K562 (cell line): ENCODE measurements around the gene SCARF2. TPM values are rescaled to one million over a fixed set of nuclear protein-coding genes. Genes with fewer than 3 reads are reported as not detected.

ENCODE experiments used
- ARHGAP35 ChIP-seq: fragments of 450-650 bp; IDR thresholded peaks from 2 replicates; pipeline ENCODE4 v1.6.1; 2018; ENCODE audit not compliant: partially characterized antibody
- BDP1 ChIP-seq: IDR thresholded peaks from 3 replicates; pipeline ENCODE4 v1.6.1; 2011; ENCODE audit not compliant: insufficient read length, insufficient read depth
- CBX3 ChIP-seq, 2 experiments: IDR thresholded peaks; 1 replicate in 1 of 2; 2 replicates in 1 of 2; pipeline ENCODE4 v1.6.1; 2012; ENCODE audit warnings: inconsistent platforms in 2 of 2, low read length in 2 of 2, borderline replicate concordance in 1 of 2, control low read depth in 1 of 2
- FOXA1 ChIP-seq: fragments of 450-650 bp; IDR thresholded peaks from 2 replicates; pipeline ENCODE4 v1.6.1; 2016; ENCODE audit warnings: mild to moderate bottlenecking, borderline replicate concordance
- HEY1 ChIP-seq: fragments of 250-450 bp; sonication (Bioruptor Pico); IDR thresholded peaks from 2 replicates; pipeline ENCODE4 v1.5.0; 2020; ENCODE audit warnings: mild to moderate bottlenecking, moderate library complexity, borderline replicate concordance
- HIVEP1 ChIP-seq: fragments of 250-450 bp; sonication (Bioruptor Pico); IDR thresholded peaks from 2 replicates; pipeline ENCODE4 v1.4.0; 2020; ENCODE audit warnings: mild to moderate bottlenecking
- PTTG1 ChIP-seq: fragments of 450-650 bp; IDR thresholded peaks from 2 replicates; pipeline ENCODE4 v1.6.1; 2016; ENCODE audit warnings: low read depth, mild to moderate bottlenecking, missing genetic modification characterization, missing compliant biosample characterization
- PURB ChIP-seq: sonication (generic); formaldehyde crosslinking; IDR thresholded peaks from 2 replicates; pipeline ENCODE4 v1.9.0; 2021; ENCODE audit warnings: low read depth, mild to moderate bottlenecking, missing genetic modification reagents
- SAFB2 ChIP-seq: fragments of 200-400 bp; formaldehyde crosslinking; IDR thresholded peaks from 2 replicates; pipeline ENCODE4 v1.6.1; 2018; ENCODE audit warnings: borderline replicate concordance, low read length, low read depth, moderate library complexity; ENCODE audit not compliant: severe bottlenecking
- ZNF263 ChIP-seq: sonication (generic); formaldehyde crosslinking; IDR thresholded peaks from 2 replicates; pipeline ENCODE4 v1.8.0; 2022; ENCODE audit warnings: mild to moderate bottlenecking, missing genetic modification reagents, borderline replicate concordance
- ZNF311 ChIP-seq: fragments of 250-450 bp; sonication (Bioruptor Pico); IDR thresholded peaks from 2 replicates; pipeline ENCODE4 v1.4.0; 2020; ENCODE audit warnings: mild to moderate bottlenecking, moderate library complexity
- polyA plus RNA-seq, 8 experiments: library from polyadenylated mRNA; depleted of rRNA in 4 of 8; stranded (reverse) in 5 of 8; unstranded in 3 of 8; fragments of >200 nt; fragmentation: Nextera tagmentation in 2 of 8; fragmentation: Illumina TruSeq in 1 of 8; extraction: Ambion mirVana in 2 of 8; extraction: Trizol in 1 of 8; gene quantifications; 2 replicates each; pipeline versions ENCODE4 v1.2.1 to v1.2.3, GENCODE V29; 2011 to 2014; ENCODE audit warnings: inconsistent platforms in 1 of 8, missing spikeins in 1 of 8
- total RNA-seq, 7 experiments: library from RNA; depleted of rRNA in 6 of 7; stranded (reverse); fragments of >200 nt in 6 of 7; fragmentation: Illumina TruSeq in 2 of 7; extraction: Trizol in 2 of 7; gene quantifications; 2 replicates each; pipeline versions ENCODE4 v1.2.1 to v1.2.3, GENCODE V29; 2011 to 2021; ENCODE audit warnings: low replicate concordance in 1 of 7
- TF ChIP-seq, protein P1 (sequence below), 2 experiments: IDR thresholded peaks in 1 of 2; conservative IDR thresholded peaks in 1 of 2; 2 replicates each; pipeline ENCODE4 v1.6.1; 2016; ENCODE audit warnings: low read depth in 2 of 2, mild to moderate bottlenecking in 1 of 2, missing compliant biosample characterization in 1 of 2, missing genetic modification characterization in 1 of 2, moderate library complexity in 1 of 2
- TF ChIP-seq, protein P2 (sequence below): fragments of 250-450 bp; sonication (Bioruptor Pico); IDR thresholded peaks from 2 replicates; pipeline ENCODE4 v1.5.0; 2020; ENCODE audit warnings: mild to moderate bottlenecking, borderline replicate concordance
- TF ChIP-seq, protein P3 (sequence below): fragments of 450-650 bp; conservative IDR thresholded peaks from 2 replicates; pipeline ENCODE4 v1.6.1; 2016; ENCODE audit warnings: missing genetic modification characterization, low read depth, mild to moderate bottlenecking, control low read depth, missing compliant biosample characterization
- TF ChIP-seq, protein P4 (sequence below): fragments of 250-450 bp; sonication (Bioruptor Pico); IDR thresholded peaks from 2 replicates; pipeline ENCODE4 v1.8.0; 2021; ENCODE audit warnings: moderate library complexity, mild to moderate bottlenecking, inconsistent platforms
- TF ChIP-seq, protein P5 (sequence below): fragments of 250-450 bp; sonication (Bioruptor Pico); IDR thresholded peaks from 2 replicates; pipeline ENCODE4 v1.4.0; 2020
- TF ChIP-seq, protein P6 (sequence below): fragments of 450-650 bp; IDR thresholded peaks from 2 replicates; pipeline ENCODE4 v1.6.1; 2016; ENCODE audit warnings: borderline replicate concordance

Gene SCARF2
- total and polyA plus RNA-seq, 9 of the 15 experiments (the other 6 are each of a cell fraction or from before 2014, with no cell fraction given): 0.06 to 0.32 (median 0.21) TPM; not detected in 5

DNA sequence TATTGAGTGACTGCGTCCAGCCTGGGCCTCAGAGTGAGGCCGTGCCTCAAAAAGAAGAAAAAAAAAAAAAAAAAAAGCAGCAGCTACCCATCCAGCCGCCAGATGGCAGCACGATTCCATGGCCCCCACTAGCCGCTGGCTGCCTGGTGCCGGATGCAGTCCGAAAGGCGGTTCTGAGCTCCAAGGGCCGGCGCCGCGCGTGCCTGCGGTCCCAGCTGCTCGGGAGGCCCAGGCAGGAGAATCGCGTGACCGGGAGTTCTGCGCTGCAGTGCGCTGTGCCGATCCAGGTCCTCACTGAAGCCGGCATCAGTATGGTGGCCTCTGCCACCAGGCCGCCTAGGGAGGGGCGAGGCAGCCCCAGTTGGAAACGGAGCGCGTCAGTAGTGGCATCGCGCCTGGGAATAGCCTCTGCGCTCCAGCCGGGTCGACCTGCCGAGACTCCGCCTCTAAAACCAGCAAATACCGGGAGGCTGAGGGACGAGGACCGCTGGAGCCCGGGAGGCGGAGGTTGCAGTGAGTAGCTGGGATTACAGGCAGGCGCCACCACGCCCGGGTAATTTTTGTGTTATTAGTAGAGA, 19.3 kb downstream of the SCARF2 start (continued):
- TF ChIP-seq ZNF263 (CRISPR knock-in tag): peak; percentile 80; the same call in 1 of the 2 replicates
- no peak for TF ChIP-seq PTTG1
- no peak; a peak in 1 of 3 replicates for TF ChIP-seq CBX3 (IDR thresholded peaks at IDR 0.05; ENCODE audit: borderline replicate concordance in 1 of 2, low read length in 2 of 2)
- no peak for TF ChIP-seq SAFB2
- TF ChIP-seq HIVEP1 (CRISPR knock-in tag): no peak; the same call in 1 of the 2 replicates
- TF ChIP-seq, protein P1, sequence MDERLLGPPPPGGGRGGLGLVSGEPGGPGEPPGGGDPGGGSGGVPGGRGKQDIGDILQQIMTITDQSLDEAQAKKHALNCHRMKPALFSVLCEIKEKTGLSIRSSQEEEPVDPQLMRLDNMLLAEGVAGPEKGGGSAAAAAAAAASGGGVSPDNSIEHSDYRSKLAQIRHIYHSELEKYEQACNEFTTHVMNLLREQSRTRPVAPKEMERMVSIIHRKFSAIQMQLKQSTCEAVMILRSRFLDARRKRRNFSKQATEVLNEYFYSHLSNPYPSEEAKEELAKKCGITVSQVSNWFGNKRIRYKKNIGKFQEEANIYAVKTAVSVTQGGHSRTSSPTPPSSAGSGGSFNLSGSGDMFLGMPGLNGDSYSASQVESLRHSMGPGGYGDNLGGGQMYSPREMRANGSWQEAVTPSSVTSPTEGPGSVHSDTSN (CRISPR knock-in tag; IDR thresholded peaks at IDR 0.05; ENCODE audit: low read depth): no peak
- TF ChIP-seq, protein P1 (tag; conservative IDR thresholded peaks at IDR 0.05; ENCODE audit: low read depth): no peak
- no peak for TF ChIP-seq ZNF311 (CRISPR knock-in tag)
- TF ChIP-seq ARHGAP35: no peak
- TF ChIP-seq HEY1 (CRISPR knock-in tag): no peak
- TF ChIP-seq, protein P2, sequence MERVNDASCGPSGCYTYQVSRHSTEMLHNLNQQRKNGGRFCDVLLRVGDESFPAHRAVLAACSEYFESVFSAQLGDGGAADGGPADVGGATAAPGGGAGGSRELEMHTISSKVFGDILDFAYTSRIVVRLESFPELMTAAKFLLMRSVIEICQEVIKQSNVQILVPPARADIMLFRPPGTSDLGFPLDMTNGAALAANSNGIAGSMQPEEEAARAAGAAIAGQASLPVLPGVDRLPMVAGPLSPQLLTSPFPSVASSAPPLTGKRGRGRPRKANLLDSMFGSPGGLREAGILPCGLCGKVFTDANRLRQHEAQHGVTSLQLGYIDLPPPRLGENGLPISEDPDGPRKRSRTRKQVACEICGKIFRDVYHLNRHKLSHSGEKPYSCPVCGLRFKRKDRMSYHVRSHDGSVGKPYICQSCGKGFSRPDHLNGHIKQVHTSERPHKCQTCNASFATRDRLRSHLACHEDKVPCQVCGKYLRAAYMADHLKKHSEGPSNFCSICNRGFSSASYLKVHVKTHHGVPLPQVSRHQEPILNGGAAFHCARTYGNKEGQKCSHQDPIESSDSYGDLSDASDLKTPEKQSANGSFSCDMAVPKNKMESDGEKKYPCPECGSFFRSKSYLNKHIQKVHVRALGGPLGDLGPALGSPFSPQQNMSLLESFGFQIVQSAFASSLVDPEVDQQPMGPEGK (CRISPR knock-in tag): no peak
- TF ChIP-seq, protein P3, sequence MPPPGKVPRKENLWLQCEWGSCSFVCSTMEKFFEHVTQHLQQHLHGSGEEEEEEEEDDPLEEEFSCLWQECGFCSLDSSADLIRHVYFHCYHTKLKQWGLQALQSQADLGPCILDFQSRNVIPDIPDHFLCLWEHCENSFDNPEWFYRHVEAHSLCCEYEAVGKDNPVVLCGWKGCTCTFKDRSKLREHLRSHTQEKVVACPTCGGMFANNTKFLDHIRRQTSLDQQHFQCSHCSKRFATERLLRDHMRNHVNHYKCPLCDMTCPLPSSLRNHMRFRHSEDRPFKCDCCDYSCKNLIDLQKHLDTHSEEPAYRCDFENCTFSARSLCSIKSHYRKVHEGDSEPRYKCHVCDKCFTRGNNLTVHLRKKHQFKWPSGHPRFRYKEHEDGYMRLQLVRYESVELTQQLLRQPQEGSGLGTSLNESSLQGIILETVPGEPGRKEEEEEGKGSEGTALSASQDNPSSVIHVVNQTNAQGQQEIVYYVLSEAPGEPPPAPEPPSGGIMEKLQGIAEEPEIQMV (tag): no peak
- TF ChIP-seq, protein P4, sequence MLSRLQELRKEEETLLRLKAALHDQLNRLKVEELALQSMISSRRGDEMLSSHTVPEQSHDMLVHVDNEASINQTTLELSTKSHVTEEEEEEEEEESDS (CRISPR knock-in tag): no peak
- TF ChIP-seq BDP1: no peak
- TF ChIP-seq PURB (CRISPR knock-in tag): 0 out of 2 replicates have a peak, but pooled peaks have one; percentile 21
- TF ChIP-seq, protein P5, sequence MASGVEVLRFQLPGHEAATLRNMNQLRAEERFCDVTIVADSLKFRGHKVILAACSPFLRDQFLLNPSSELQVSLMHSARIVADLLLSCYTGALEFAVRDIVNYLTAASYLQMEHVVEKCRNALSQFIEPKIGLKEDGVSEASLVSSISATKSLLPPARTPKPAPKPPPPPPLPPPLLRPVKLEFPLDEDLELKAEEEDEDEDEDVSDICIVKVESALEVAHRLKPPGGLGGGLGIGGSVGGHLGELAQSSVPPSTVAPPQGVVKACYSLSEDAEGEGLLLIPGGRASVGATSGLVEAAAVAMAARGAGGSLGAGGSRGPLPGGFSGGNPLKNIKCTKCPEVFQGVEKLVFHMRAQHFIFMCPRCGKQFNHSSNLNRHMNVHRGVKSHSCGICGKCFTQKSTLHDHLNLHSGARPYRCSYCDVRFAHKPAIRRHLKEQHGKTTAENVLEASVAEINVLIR (CRISPR knock-in tag): no peak
- no peak for TF ChIP-seq FOXA1
- TF ChIP-seq, protein P6, sequence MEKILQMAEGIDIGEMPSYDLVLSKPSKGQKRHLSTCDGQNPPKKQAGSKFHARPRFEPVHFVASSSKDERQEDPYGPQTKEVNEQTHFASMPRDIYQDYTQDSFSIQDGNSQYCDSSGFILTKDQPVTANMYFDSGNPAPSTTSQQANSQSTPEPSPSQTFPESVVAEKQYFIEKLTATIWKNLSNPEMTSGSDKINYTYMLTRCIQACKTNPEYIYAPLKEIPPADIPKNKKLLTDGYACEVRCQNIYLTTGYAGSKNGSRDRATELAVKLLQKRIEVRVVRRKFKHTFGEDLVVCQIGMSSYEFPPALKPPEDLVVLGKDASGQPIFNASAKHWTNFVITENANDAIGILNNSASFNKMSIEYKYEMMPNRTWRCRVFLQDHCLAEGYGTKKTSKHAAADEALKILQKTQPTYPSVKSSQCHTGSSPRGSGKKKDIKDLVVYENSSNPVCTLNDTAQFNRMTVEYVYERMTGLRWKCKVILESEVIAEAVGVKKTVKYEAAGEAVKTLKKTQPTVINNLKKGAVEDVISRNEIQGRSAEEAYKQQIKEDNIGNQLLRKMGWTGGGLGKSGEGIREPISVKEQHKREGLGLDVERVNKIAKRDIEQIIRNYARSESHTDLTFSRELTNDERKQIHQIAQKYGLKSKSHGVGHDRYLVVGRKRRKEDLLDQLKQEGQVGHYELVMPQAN: no peak; the same call in 1 of the 2 replicates
